NCI-H2196 (cell line): ENCODE measurements around the gene GSC.

Experiments
- DNase-seq: peaks from one replicate; lab custom pipeline; 2025; ENCODE audit not compliant: unreplicated experiment; lab: John Stamatoyannopoulos, UW

GSC gene

DNA sequence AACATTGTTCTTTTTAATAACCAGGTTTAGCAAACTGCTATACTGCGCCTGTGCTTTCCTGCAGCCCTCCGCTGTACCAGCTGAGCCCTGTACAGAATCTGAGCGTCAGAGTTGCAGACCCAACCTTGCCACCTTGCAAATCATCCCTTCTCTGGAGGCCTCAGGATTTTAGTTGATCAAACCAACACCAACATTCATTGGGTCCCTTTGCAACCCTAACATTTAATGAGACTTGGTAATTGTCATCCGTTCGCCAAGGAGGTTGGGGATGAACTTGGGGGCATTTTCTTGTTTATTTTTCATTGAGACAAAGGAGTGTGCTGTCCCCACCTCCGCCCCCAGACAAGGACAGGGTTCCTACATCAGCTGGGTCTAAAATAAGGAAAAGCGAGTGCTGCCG, 2.6 kb upstream of the GSC start:
- no peak for DNase-seq

DNA sequence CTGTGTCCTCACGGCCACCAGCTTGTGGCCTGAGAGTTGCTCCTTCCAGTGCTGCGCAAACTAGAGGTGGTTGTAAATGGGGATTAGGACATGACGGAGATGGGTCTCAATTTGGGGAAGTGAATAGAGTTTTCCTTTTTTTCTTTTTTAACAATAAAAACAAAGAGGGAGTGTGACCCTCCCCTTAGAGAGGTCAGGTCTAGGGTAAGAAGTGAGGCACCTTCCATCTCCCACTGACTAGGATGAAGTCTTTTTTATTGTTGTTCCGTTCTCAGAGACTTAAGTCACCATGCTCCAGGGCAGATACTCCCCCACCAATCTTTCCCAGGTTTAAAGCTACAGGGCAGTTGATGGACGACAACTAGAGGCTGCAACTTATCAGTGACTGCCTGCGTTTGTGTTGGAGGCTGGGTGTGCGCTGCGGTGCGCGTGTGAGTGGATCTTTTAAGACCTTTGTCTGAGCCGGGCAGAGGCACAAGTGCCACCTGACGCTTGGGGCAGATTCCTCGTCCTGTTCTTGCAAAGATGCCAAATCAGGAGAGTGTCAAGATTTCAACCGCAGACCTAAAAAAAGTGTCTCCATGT, 2.1 kb upstream of the GSC start:
- no peak for DNase-seq

DNA sequence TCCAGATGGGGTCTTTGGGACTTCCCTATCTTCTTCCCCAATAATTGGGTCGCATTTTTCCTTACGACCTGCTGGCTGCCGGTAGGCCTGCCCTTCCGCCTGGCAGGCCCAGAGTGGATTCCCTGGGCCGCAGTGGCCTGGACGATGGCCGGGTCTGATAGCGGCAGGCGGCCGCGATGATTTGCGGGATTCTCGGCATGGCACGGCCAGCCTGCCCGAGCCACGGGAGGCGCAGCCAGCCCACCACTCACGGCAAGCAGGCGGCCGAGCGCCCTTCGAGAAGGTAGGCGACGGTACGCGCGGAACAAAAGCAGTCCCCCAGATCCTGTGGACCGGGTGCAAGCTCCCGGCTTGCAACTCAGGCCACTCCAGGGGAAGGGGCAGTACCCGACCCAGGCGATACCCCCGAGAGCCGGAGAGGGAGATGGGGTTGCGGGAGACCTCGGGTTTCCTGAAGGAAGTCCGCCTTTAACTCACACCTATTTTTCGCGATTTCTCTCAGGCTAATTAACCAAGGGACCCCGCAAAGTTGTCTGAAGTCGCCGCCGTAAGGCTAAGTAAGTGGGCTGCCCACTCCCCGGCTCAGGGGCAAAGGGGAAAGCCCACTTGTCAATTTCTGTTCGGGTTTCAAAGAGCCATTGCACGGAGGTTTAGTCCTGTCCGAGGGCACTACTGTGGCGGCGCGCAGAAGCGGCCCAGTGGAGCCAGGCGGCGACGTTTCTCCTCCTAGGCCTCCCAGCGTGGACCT, 1.4 kb upstream of the GSC start:
- no peak for DNase-seq

DNA sequence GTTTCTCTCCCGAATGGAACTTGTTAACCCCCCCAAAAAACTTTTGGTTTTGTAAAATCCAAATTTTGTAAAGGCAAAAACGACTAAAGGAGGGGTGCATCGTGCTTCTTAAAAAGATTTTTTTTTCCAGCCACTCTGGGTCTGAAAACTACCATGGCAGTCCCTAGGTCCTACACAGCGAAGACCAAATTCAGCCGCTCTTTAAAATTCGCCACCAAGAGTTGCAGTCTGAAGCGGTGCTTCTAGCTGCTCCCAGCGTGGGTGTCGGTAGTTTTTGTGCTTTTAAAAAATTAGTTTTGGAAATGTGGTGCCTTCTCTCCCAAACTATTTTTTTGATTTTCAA, 873 bp upstream of the GSC start:
- DNase-seq = no peak

DNA sequence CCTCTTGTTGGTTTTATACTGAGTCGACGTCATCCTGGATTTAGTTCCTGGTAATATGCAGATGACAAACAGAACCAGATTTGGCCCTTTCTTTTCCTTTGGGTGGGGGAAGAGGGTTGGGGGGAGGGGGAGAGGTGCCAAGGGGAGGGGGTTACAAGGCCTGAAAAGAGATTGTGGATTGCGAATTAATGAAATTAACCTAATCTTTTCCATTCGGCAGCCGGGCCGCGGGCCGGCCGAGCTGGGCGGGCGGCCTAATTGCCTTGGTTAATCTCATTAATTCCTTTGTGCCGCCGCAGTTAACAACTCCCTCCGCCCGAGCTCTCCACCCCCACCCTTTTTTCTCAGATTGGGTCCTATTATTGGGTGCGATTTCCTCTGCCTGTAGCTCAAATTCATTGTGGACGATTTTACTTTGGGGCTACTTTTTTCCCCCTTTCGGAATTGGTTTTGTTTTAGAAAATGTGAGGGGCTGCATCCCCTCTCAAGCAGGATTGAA, 387 bp upstream of the GSC start:
- DNase-seq = no peak

DNA sequence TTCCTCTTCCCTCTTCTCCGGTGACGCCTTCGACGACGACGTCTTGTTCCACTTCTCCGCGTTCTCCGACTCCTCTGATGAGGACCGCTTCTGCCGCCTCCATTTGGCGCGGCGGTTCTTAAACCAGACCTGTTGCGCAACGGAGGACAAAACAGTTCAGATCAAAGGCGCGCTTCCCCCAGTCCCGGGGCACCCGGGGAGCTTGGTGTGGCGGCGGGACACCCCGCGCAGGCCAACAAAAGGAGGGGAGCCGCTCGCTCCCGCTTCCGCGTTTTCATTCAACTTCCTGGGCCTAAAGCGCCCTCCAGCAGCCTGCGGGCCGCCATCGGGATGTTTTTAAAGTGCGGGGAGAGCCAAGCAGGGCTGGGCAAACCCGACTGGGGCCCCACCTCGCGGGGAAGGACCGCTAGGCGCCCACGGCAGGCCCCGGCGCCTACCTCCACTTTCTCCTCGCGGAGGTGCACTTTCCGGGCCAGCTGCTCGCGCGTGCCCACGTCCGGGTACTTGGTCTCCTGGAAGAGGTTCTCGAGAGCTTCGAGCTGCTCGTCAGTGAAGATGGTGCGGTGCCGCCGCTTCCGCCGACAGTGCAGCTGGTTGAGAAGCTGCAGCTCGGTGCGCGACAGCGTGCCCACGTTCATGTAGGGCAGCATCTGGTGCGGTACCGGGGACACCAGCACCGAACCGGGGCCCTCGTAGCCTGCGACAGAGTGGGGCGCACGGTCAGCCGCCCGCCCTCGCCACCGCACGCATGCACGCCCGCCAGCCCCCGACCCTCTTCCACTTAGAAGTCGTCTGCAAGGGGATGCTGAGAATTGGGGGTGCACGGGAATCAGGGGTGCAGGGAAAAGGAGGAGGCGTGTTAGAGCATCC, 1.2 kb downstream of the GSC start:
- DNase-seq = no peak

DNA sequence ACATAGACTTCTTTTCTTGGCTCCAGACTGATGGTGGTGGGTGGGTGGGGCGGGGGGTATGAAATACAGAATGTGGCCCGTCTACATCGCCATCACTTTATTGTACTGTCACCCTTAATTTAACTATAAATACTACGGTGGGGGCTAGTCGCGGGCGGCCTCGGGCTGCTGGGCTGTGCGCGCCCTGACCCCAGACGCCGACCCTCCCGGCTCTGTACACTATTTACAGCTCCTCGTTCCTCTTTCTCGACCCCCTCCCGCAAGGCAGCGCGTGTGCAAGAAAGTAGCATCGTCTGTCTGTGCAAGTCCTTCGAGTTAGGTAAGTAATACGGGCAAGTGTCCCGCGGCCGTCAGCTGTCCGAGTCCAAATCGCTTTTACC, 1.8 kb downstream of the GSC start:
- no peak for DNase-seq

DNA sequence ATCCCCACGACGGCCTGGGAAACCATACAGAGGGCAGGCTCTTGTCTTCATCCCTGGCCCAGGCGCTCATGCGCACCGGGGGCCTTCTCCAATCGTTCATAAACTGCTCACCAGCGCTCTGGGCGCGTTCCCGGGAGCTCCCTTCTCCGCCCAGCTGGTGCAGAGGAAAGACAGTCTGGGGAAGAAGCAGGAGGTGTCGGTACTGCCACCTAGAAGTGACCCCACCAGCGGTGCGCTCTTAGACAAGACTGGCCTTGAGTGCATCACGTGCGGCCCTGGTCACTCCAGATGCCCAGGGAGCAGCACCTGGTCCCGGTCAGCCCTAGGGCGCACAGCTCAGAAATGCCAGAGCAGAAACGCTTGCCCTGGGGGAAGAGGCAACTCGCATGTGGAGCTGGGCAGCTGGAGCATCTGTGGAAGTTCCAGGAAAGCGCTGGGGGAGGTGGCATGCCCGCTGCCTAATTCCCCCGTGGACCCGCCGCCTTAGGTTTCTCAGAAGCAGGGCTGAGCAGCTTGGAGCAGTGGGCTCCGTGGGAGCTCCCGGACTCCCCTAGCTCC, 2.5 kb downstream of the GSC start:
- no peak for DNase-seq

DNA sequence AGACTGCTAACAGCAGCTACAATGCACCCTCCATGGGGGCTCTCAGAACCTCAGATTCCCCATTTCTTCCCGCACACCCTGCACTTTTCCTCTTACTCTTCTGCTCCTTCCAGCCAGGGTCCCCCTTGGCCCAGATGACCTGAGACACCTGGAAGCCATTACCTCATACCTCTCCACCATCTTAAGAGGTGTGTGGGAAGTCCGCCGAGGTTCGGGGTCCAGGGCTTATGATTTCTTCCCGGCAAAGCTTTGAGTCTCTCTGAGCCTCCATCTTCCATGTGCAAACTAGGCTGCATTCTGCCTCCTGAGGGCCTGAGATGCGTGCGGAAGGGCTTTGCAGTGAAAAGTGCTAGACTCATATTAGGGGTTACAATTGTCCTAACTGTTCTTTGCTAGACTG, 5.3 kb downstream of the GSC start:
- DNase-seq = no peak

DNA sequence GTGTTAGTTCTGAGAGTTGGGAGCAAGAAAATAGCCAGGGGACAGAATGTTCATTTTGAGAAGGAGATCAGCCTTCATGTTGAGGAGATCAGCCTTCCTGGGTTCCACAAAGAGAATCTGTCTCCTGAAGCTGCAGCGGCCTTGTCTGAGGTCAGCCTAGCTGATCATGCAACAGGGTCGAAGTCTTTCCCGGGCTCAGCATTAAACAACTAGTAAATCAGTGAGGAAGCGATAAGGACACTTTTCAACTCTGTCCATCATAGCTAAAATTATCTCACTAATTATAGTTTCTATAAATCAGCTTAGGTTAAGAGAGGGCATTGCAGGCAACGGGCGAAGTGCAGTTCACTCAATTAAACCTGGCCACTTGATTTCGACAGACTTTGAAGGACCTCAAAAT, 7.5 kb downstream of the GSC start:
- DNase-seq = no peak

DNA sequence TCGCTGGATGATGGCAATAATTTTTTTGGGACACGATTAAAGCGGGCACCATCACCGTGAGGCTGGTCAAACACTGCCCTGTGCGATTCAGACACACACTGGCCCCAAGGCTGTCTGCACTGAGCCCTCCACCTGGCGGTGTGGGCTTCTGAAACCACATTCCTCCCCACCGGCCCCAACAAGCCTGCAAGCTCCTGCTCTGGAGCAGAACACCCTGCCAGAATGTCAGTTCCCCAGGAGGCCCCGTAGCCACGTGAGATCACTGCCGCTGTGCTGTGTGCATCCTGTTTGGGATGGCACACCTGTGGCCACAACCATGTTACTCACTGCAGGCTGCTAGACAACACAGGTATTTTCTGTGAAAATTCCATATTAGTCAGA, 7.9 kb downstream of the GSC start:
- DNase-seq = no peak

DNA sequence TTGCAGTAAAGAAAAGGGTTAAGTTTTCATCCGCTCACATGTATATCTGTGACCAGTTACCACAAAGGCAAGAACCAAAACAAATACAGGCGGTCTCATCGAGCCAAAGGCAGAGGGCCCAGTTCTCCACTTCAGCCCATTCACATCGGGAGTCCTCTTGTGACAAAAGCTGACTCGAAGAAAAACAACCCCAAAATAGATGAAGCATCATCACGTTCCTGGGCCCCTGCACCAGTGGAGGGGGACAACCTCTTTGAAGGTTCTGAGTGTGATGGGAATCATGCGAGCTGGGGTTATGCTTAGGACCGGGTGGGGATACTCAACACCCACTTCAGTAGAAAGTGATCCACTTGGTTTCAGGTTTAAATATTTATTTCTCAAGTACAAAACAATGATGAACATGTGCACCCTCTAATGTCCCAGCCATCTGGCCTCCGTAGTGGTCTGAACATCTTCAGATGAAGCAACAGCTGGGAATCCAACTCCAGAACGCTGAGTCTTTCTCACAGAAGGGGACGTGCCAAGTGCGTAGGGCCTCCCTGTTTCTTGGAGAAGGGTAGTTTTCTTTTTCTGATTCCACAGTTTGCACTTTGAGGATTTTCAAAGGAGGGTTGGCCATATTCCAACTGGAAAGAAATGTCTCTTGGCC, 8.4 kb downstream of the GSC start:
- no peak for DNase-seq

DNA sequence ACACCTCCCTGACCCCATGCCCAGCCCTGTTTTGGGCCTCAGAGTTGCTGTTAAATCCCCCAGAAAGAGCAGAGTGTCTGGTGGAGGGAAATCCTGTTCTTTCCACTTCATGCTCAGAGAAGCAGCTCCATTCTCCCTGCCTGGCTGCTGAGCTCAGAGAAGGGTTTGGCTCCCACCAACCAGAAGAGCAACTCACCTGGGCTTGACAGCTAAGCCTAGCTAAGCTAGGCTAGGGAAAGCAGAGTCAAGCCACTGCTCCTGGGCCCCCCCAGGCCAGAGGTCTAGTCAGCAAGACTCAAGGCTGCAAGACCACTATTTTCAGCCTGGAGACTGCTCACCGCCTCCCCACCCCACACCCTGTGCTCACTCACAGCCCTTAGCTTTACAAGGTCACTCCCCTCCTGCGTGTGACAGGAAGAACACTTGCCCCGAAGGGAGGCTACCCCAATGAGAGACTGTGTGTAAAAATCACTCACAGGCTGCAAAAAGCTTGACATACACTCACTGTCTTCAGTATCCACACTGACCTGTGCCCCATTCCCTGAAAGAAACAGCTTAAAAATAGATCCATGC, 13.5 kb downstream of the GSC start:
- no peak for DNase-seq

DNA sequence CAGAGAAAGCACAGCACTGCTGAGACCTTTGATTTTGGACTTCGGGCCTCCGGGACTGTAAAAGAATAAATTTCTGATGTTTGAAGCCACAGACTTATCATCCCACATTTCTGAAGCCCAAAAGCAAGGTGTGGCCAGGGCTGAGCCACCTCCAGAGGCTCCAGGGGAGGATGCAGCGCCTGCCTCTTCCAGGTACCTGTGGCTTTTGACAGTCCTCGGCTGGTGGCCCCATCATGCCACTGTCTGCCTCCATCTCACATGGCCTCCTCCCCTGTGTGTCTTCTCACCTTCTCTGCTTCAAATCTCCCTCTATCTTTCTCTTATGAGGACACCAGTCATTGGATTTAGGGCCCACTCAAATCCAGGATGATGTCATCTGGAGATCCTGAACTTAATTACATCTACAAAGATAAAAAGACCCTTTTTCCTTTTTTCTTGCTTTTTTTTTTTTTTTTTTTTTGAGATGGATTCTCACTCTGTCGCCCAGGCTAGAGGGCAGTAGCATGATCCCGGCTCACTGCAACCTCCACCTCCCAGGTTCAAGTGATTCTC, 15.4 kb downstream of the GSC start:
- DNase-seq = no peak

DNA sequence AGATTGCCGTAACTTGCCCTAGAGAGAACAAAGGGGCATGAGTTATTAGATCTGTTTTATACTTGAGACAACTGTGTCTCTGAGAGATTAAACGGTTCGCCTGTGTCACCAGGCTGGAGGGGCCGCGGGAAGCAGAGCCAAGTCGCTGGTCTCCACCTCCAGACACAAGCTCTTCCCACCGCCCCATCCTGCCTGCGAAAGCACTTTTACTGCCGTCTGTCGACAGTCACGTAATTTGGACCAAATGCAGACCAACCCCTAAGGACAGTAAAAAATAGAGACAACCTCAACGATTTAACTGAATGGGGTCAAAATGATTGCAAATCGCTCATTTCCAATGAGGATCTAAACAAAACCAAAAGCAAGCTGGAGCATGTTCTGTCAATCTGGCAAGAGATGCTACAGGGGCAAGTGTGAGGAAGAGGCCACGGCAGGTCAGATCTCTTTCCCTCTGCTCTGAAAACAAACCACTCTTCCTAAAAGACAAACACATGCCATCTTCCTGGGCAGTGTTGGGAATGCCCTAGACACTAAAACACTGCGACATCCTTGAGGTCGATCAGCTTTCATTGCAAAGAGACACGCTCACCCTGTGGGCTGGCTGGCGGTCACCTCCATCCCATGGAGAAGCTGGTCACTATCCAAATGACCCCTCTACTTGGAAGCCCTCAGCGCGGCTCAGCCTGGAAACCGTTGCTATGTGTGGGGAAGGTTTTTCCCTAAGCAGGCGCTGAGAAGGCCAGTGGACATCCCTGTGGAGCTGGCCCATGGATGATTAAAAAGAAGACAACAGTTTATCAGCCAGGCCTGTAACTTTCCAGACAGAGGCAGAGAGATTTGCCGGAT, 17.1 kb downstream of the GSC start:
- no peak for DNase-seq

DNA sequence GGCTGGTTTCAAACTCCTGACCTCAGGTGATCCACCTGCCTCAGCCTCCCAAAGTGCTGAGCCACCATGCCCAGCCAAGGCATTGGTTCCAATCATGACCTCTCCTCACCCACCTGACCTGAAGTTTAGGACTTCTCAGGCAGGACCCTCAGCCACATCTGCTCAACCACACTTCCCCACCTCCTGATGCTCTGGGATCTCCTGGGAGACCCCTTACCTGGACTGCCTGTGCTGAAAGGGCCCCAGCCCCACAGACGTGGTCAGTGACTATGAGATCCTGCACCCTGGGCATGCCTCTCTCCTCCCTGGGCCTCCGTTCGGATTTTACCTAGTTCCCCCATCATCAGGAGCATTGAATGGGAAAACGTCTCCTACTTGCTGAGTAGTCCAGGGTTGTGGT, 18.0 kb downstream of the GSC start:
- no peak for DNase-seq

DNA sequence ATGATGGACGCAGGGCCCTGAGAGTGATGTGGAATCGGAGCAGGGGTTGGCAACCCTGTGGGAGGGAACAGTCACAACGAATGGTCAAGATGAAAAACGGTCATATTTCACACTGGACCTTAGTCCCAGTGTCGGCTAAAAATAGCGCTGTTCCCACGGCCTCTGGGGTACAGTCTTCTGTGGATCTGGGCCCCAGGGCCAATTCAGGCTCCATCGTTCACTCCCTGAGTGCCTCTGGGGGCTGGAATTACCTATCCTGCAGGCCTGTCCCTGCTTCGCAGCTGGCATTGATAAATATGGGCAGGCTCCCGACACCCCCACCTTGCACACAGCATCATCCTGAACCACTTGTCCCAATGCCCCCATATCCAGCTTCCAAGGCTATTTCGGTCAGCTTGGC, 18.6 kb downstream of the GSC start:
- DNase-seq = no peak

DNA sequence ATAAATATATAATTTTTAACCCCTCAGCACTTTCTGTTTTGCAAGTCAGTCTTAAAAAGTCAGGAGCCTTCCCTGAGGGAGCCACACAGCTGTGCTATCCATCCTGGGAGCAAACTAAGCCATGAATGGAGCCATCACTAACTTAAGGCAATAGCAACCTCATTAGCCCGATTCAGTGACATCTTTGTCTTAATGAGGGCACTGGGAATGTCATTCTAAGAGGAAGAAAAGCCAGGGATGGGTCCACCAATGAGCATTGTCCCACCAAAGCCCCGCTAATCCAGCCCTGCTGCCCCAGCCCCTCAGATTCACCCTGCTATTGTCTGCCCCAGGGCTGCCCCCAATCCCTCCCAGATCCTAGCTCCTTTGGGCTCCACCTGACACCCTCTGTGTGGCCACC, 19.5 kb downstream of the GSC start:
- DNase-seq = no peak

DNA sequence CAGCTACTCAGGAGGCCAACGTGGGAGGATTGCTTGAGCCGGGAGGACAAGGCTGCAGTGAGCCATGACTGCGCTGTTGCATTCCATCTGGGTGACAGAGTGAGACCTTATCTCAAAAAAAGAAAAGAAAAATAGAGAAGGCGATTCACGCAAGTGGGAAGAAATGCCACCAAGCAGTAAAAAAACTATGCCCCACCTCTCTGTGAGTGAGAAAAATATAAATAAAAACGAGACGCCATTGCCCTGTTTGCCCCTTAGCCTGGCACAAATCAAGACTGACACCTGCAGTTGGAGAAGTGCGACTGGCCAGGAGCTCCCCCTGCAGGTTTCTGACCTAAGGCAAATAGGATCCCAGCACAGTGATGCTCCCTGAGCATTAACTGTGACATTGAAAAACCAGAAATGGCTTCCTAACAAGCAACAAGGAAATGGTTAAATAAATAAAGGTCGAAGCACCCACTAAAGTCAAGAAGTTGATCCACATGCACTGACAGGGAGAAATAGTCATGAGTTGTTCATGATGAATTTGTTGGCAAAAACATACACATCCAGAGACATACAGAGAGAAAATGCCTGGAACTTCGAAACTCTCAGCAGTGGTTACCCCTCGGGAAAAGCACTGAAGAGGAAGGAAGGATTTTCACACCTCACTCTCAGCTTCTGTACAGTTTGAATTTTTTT, 21.1 kb downstream of the GSC start:
- DNase-seq = peak; percentile 26
